B cell (primary cell): ENCODE measurements around the gene RNF148.

Source experiments
- EZH2 ChIP-seq: IDR thresholded peaks from 2 replicates; pipeline ENCODE4 v1.6.1; 2012; ENCODE audit warnings: borderline replicate concordance, low read depth, mild to moderate bottlenecking, moderate library complexity, low read length; ENCODE audit not compliant: insufficient read depth, poor library complexity, severe bottlenecking
- TF ChIP-seq, protein P1 (sequence below): fragments of 200-600 bp; IDR thresholded peaks from one replicate; pipeline ENCODE4 v1.8.0; 2022; ENCODE audit warnings: antibody characterized with exemption, mild to moderate bottlenecking

DNA sequence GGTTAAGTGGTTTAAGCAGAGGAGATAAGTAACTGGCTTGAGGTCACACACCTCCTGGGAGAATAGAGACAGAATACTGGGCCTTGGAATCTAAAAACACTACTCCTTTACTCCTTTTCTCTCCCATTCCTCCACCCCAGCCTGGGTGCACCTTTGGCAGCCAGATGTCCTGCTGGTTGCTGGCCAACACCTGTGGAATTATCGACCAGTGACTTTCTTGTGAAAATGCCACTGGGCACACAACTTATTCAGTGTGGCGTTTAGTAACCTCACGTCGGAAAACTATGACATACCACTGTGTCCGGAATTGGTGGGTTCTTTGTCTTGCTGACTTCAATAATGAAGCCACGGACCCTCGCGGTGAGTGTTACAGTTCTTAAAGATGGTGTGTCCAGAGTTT lies 30.2 kb downstream of the RNF148 start:
- TF ChIP-seq, protein P1, sequence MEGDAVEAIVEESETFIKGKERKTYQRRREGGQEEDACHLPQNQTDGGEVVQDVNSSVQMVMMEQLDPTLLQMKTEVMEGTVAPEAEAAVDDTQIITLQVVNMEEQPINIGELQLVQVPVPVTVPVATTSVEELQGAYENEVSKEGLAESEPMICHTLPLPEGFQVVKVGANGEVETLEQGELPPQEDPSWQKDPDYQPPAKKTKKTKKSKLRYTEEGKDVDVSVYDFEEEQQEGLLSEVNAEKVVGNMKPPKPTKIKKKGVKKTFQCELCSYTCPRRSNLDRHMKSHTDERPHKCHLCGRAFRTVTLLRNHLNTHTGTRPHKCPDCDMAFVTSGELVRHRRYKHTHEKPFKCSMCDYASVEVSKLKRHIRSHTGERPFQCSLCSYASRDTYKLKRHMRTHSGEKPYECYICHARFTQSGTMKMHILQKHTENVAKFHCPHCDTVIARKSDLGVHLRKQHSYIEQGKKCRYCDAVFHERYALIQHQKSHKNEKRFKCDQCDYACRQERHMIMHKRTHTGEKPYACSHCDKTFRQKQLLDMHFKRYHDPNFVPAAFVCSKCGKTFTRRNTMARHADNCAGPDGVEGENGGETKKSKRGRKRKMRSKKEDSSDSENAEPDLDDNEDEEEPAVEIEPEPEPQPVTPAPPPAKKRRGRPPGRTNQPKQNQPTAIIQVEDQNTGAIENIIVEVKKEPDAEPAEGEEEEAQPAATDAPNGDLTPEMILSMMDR: no peak
- TF ChIP-seq EZH2: no peak
